ENCODE data around the gene KRTAP4-6.
"Not testable (repeated sequence)": the region's sequence is repeated elsewhere in the genome, so short reads cannot be mapped to it uniquely, and the experiment has no call there.

The KRTAP4-6 gene

GRCh38 chr17:41147531-41148204 lies 7.3 kb upstream of the KRTAP4-6 start:
- no peak for DNase-seq (ENCODE audit: low read depth)

GRCh38 chr17:41145261-41145660 lies 4.9 kb upstream of the KRTAP4-6 start:
- DNase-seq (ENCODE audit: low read depth): no peak

- no peak for DNase-seq (ENCODE audit: low read depth)
Observed at GRCh38 chr17:41144846-41145245, 4.5 kb upstream of the KRTAP4-6 start.

- DNase-seq (ENCODE audit: low read depth): no peak
Observed at GRCh38 chr17:41141361-41141760, 1.0 kb upstream of the KRTAP4-6 start.

GRCh38 chr17:41139865-41140264 lies 479 bp downstream of the KRTAP4-6 start:
- DNase-seq (ENCODE audit: low read depth): not testable (repeated sequence)

- DNase-seq (ENCODE audit: low read depth): no peak
Observed at GRCh38 chr17:41133880-41134735, 6.2 kb downstream of the KRTAP4-6 start.

GRCh38 chr17:41131979-41132378 lies 8.4 kb downstream of the KRTAP4-6 start:
- DNase-seq (ENCODE audit: low read depth): no peak

- no peak for DNase-seq (ENCODE audit: low read depth)
Observed at GRCh38 chr17:41127371-41127770, 13.0 kb downstream of the KRTAP4-6 start.

- no peak for DNase-seq (ENCODE audit: low read depth)
Observed at GRCh38 chr17:41126412-41126811, 13.9 kb downstream of the KRTAP4-6 start.

- no peak for DNase-seq (ENCODE audit: low read depth)
Observed at GRCh38 chr17:41125064-41125463, 15.3 kb downstream of the KRTAP4-6 start.

GRCh38 chr17:41123991-41124371 lies 16.4 kb downstream of the KRTAP4-6 start, which contains the start of gene KRTAP4-12:
KRTAP4-12 (minus strand) TSS chr17:41124182; CDS start chr17:41124122, 60 bp downstream.
- not testable (repeated sequence) for DNase-seq (ENCODE audit: low read depth)

- DNase-seq (ENCODE audit: low read depth): not testable (repeated sequence)
Observed at GRCh38 chr17:41123292-41123990, 16.9 kb downstream of the KRTAP4-6 start.

- no peak for DNase-seq (ENCODE audit: low read depth)
Observed at GRCh38 chr17:41121742-41122141, 18.6 kb downstream of the KRTAP4-6 start.

GRCh38 chr17:41119696-41120690 lies 20.4 kb downstream of the KRTAP4-6 start:
- DNase-seq (ENCODE audit: low read depth): not testable (repeated sequence)

- DNase-seq (ENCODE audit: low read depth): no peak
Observed at GRCh38 chr17:41118721-41119120, 21.6 kb downstream of the KRTAP4-6 start.

- DNase-seq (ENCODE audit: low read depth): not testable (repeated sequence)
Observed at GRCh38 chr17:41117846-41118386, 22.4 kb downstream of the KRTAP4-6 start, which contains the start of gene KRTAP4-11. KRTAP4-11 (minus strand) TSS chr17:41118373; CDS start chr17:41118315, 58 bp downstream.

GRCh38 chr17:41116297-41116696 lies 24.0 kb downstream of the KRTAP4-6 start:
- DNase-seq (ENCODE audit: low read depth): no peak

- DNase-seq (ENCODE audit: low read depth): no peak
Observed at GRCh38 chr17:41111151-41111885, 29.0 kb downstream of the KRTAP4-6 start.

- not testable (repeated sequence) for DNase-seq (ENCODE audit: low read depth)
Observed at GRCh38 chr17:41108728-41109386, 31.5 kb downstream of the KRTAP4-6 start.
